Astrocyte of the hippocampus (primary cell): ENCODE data around the gene PANK1.

Experiments
- DNase-seq: peaks from one replicate; pipeline ENCODE4 v3.0.0; 2011; ENCODE audit warnings: low read depth, low spot score

The PANK1 gene

DNA sequence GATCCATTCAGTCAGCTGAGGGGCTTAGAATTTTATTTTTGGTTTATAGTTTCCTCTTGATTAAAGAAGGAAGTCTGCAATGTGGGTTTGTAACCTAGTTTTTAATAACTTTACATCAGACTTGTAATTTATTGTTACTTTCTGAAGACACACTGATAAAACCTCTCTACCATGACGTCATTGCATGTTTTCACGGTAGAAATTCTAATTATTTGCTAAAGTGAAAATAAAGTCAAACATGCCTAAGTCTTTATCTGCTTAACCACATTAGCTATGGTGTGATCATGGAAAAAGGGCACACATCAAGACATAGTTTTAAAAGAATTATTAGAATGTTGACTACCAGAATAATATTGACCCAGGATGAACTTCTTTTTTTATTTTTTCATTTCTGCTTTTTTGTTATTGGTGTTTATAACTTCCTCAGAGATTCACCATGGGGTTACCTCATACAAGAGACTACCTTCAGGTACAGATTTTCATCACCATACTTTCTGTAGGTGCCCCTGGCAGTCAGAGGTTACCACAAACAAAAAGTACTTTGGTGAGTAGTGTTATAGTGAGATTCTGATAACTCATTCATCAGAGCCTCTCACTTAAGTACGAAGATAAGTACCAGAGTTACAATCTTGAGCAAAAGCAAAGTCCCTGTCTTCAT, 7.0 kb upstream of the PANK1 start:
- no peak for DNase-seq

DNA sequence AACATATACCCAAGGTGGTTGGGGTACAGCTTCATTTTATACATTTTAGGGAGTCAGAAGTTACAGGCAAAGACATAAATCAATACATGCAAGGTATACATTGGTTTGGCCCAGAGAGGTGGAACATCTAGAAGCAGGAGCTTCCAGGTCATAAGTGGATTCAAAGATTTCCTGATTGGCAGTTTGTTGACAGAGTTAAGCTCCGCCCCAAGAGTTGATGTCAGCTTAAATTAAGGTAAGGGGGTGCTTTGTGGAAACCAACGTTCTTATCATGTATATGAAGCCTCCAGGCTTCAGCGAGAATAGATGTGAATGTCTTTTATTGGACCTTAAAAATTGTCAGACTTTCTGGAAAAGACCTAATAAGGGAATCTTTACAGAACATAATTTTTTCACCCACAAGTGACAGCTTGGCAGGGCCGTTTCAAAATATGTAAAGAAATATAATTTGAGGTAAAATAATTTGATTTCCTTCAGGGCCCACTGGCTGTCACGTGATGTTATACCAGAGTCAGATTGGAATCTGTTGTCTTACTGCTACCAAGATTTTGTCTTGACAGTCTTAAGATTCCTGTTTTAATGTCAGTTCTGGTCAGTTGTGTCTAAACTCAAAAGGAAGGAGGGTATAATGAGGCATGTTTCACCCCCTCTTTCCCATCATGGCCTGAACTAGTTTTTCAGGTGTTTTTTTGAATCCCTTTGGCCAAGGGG, 6.3 kb upstream of the PANK1 start:
- DNase-seq = no peak

DNA sequence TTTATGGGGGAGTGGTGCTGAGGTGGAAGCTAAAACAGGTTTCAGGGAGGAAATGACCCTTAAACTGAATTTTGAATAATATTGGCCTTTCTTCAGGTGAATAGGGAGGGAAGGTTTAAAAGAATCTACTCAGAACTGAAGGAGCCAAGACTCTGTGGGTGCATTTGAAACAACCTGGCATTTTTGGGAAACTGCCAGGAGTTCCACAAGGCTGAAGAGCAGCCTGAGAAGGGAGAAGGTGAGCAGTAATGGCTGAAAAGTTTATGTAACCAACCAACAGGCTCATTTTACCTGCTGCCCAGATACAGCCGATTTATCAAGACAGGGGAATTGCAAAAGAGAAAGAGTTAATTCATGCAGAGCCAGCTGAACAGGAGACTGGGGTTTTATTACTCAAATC, 4.0 kb upstream of the PANK1 start:
- no peak for DNase-seq

- DNase-seq = no peak
These were observed 3.0 kb upstream of the PANK1 start for GRCh38 chr10:89648074-89648473.

GRCh38 chr10:89646889-89647657, 2.0 kb upstream of the PANK1 start:
- no peak for DNase-seq

- no peak for DNase-seq
These were observed 715 bp upstream of the PANK1 start for GRCh38 chr10:89645742-89646172.

DNA sequence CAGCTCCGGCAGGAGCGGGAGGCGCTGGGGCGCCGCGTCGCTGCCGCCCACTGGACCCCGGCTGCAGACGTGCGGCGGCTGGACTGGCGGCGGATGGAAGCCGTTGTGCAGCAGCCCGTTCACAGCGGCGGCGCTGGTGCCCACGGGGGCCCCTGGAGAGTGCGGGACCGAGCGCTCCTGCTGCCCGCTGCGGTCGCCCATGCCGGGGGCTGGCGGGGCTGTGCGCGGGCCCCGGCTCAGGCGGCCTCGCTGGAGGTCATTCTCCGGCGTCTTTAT, 413 bp downstream of the PANK1 start:
- DNase-seq = no peak

GRCh38 chr10:89643812-89644690, 991 bp downstream of the PANK1 start:
- DNase-seq = peak; percentile 95

DNA sequence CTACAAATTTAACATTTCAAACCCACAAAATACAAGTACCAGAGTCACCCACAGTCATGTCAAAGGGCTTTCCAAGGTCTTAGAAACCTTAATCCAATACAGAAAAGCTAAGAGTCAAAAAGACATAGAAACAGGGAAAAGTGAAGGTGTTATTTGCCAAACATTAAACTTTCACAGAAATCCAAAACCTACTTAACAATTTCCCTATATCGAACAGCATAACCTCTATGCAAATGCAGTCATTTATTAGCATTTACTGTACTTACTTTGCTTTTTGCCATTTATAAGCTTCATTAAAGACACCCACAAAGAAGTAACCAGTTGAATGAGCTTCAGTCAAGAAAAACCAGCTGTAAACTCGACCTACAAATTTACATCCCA, 1.6 kb downstream of the PANK1 start:
- DNase-seq = no peak

DNA sequence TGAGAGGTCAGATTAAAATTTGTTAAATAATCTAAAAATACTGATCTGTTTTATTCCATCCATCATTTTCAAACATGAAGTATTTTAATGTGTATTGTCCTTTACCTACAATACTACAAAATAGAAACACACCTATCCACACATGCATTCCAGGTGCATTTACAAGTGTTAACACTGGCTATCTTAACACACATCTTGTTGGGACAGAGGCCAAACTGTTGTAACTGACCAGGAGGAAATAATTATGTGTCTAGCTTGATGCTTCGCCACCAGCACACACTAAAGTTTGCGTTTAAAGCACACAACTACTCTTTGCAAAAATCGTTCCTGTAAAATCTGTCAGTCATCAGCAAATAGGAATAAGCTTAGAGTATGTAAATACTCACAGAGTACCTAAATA, 2.8 kb downstream of the PANK1 start:
- DNase-seq = no peak

- no peak for DNase-seq
These were observed 4.8 kb downstream of the PANK1 start for GRCh38 chr10:89640241-89640640.

- no peak for DNase-seq
These were observed 5.7 kb downstream of the PANK1 start for GRCh38 chr10:89639326-89639725.

DNA sequence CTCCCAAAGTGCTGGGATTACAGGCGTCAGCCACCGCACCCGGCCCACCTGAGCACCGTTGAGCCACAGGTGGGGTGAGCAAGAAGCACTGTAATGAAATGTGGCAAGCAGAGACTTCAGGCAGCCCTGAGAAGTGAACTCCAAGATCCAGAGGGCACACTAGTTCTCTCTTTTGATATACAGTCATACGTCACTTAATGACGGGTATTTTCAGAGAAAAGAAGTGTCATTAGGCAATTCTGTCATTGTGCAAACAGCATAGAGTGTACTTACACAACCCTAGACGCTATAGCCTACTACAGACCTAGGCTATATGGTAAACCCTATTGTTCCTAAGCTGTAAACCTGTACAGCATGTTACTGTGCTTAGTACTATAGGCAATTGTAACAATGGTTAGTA, 7.9 kb downstream of the PANK1 start:
- DNase-seq = no peak

DNA sequence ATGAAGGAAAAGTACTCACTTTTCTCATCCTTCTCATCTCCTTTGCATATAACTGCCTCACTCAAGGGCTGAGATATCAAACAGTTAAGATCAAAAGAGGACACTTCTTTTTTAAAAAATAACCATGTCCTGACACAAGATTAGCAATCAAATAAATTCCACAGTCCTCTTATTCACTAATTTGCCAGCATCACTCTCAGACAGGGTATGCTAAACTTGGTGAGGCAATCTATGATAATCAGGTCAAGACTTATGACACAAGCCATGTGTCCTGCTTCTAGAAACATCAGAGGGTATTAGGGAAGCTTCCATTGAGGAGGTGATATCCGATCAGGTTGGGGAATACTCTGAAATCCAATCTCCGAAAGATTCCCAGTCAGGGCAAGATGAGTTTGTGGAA, 10.4 kb downstream of the PANK1 start:
- DNase-seq = no peak

GRCh38 chr10:89633484-89633883, 11.6 kb downstream of the PANK1 start:
- DNase-seq = peak; percentile 75

GRCh38 chr10:89632824-89633223, 12.2 kb downstream of the PANK1 start:
- DNase-seq = no peak

DNA sequence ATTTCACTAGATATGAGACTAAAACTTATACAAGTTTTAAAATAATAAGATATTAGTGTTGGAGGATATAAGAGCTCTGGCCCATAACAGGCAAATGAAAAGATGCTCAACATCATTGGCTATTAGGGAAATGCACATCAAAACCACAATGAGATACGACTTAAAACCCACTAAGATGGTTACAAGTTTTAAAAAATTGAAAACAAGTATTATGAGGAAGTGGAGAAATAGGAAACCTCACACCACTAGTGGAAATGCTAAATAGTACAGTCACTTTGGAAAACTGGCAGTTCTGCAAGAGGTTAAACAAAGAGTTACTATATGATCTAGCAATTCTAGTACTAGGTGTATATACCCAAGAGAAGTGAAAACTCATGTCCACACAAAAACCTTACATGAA, 17.2 kb downstream of the PANK1 start:
- DNase-seq = no peak

GRCh38 chr10:89625041-89625765, 19.8 kb downstream of the PANK1 start:
- peak; percentile 73 for DNase-seq

DNA sequence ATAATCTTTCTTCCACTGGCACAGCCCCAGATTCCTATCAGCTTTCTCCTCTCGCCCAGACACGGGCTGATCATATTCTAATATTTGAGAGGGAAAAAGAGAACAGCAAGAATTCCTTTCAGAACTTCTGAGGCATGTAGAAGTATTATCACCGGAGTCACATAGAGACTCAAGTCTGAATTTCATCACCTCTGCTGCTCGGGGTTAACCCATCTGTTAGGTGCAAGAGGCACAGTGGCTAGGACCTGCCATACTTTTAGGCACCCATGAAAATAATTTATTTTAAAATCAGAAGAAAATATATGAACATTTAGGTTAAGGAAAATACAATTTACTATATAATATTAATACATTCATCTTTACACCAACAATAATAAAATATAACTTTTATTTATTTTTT, 21.0 kb downstream of the PANK1 start:
- DNase-seq = no peak

DNA sequence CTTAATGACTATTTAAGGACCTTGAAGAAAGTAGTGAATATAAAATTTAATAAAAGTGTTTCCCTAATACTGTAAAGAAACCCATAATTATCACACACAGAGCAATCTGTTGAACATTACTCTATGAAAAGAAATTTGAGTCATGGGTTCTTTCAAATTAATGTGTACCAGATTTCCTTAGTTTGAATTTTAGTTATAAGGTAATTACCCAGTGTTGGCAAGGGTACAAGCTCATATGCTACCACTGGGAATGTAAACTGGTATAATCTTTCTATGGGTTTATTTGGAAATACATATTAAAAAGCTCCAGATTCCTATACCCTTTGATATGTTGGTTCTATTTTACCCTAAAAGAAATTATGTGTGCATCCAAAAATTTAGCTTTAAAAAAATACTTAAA, 22.9 kb downstream of the PANK1 start:
- no peak for DNase-seq

DNA sequence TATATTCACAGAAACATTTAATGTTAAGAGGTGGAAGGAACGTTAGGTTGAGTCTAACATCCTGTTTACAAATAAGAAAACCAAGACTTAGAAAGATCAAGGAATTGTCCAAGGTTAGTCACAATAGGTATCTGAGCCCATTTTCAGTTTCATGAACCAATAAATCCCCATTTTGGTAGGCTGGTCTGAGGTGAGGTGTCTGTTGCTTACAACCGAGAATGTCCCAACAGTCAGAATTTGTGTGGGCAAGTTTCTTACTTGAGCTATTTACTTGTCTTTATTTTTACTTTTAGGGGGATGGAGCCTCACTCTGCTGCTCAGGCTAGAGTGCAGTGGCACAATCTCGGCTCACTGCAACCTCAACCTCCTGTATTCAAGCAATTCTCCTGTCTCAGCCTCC, 23.6 kb downstream of the PANK1 start:
- DNase-seq = no peak
